ENCODE data around the gene SLC9A3.

The SLC9A3 gene

GRCh38 chr5:459562-460272 is 64.5 kb downstream of the SLC9A3 start:
- no peak for DNase-seq (ENCODE audit: low read depth in 2 of 2)

- DNase-seq (ENCODE audit: low read depth in 2 of 2) = no peak
Observed at GRCh38 chr5:458547-459353, 65.5 kb downstream of the SLC9A3 start.

- DNase-seq (ENCODE audit: low read depth in 2 of 2) = no peak
Observed at GRCh38 chr5:457195-457961, 66.9 kb downstream of the SLC9A3 start.

GRCh38 chr5:456351-457194 is 67.7 kb downstream of the SLC9A3 start:
- DNase-seq (ENCODE audit: low read depth in 2 of 2) = no peak

- no peak for DNase-seq (ENCODE audit: low read depth in 2 of 2)
Observed at GRCh38 chr5:455806-456205, 68.4 kb downstream of the SLC9A3 start.

DNA sequence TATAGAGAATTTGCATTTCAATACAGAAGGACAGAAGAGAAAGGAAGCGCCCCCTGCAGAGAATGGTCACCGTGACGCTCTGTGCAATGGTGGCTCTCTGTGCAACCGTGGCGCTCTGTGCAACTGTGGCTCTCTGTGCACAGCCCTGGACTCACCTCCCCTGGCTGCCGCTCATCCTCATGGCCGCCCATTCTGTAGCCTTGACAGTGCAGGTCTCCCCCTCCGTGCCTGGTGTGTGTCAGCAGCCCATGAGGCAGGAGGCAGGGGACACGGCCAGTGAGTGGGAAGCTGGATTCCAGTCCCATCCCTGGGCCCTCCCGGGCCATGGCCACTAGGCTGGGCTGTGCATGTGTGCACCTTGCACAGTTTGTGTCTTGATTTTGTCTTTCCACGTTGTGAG is 69.3 kb downstream of the SLC9A3 start:
- DNase-seq (ENCODE audit: low read depth in 2 of 2) = no peak

- DNase-seq (ENCODE audit: low read depth in 2 of 2) = no peak
Observed at GRCh38 chr5:453725-454481, 70.3 kb downstream of the SLC9A3 start.

DNA sequence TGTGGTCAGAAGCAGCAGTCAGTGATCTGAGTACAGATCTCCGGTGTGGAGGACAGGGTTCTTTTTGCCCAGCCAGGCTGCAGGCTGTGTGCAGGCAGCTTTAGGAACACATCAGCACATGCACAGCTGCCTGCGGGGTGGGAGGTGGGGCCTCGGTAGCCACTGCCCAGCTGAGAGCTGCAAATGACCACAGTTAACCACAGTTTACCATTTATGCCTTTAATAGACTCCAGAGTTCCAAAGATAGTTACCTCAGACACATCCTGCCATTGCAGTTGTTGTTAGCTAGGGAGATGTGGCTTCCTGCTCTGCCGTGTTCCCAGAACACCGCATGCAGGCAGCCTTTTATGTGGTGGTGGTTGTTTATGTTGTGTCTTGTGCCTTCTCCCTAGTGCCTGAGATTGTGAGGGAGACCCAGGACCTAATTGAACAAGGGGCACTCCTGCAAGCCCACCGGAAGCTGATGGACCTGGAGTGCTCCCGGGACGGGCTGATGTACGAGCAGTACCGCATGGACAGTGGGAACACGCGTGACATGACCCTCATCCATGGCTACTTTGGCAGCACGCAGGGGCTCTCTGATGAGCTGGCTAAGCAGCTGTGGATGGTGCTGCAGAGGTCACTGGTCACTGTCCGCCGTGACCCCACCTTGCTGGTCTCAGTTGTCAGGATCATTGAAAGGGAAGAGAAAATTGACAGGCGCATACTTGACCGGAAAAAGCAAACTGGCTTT is 71.1 kb downstream of the SLC9A3 start:
- DNase-seq (ENCODE audit: low read depth in 2 of 2) = no peak

GRCh38 chr5:451587-452458 is 72.4 kb downstream of the SLC9A3 start:
- DNase-seq (ENCODE audit: low read depth in 2 of 2) = no peak

DNA sequence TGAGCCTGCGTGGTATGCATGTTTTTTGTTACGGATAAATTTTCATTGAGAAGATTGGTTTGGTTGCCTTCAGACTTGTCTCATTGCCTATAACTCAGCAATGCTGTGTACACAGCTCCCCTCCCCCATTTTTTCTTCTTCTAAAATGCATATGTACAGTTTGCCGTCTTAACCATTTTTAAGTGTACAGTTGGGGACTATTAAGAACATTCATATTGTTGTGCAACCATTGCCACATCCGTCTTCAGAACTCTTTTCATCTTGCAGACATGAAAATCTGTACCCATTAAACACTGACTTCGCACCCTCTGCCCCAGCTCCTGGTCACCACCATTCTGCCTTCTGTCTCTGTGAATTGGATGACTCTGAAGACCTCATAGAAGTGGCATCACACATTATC is 75.1 kb downstream of the SLC9A3 start:
- no peak for DNase-seq (ENCODE audit: low read depth in 2 of 2)

GRCh38 chr5:448766-449090 is 75.5 kb downstream of the SLC9A3 start:
- no peak for DNase-seq (ENCODE audit: low read depth in 2 of 2)

DNA sequence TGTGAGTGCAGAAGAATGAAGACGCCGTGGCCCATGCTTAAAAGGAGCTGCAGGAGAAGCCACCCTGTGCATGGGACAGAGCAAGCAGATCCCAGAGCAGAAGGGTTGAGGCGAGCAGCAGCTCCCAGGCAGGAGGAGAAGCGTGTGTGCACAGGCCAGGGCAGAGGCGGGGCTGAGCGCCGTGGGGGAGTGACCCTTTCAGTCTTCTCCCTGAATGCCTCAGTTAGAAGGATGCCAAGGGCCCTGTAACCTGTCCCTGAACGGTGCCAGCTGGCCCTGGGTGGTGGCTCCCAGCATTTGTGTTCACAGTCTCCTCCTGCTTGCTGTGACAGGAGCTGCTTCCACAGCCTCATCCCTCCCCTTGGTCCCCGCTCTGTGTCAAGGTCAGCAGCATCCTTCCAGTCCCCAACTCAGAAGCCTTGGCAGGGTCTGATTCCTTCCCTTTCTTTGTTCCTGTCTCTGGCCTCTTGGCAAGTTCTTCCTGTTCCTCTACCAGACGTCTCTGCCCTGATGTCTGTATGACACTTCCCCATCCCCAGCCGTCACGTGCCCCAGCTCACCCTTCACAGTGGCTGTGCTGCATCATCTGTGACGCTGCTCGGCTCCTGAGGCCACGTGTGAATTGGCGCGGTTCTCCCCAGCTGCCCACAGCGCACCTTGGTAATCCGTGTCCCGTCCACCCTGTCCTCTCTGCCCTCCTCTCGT is 76.0 kb downstream of the SLC9A3 start:
- no peak for DNase-seq (ENCODE audit: low read depth in 2 of 2)

DNA sequence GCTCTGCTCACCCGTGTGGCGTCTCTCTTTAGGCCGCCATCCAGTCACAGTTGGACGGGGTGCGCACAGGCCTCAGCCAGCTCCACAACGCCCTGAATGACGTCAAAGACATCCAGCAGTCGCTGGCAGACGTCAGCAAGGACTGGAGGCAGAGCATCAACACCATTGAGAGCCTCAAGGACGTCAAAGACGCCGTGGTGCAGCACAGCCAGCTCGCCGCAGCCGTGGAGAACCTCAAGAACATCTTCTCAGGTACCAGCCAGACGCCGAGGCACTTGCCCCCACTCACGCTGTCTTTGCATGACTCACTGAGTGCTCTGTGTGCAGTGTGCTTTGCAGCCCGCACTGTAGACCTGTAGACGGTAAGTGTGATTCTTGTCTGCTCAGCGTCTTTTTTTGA is 76.7 kb downstream of the SLC9A3 start:
- no peak for DNase-seq (ENCODE audit: low read depth in 2 of 2)

GRCh38 chr5:446883-447263 is 77.4 kb downstream of the SLC9A3 start:
- no peak for DNase-seq (ENCODE audit: low read depth in 2 of 2)

GRCh38 chr5:446066-446882 is 78.0 kb downstream of the SLC9A3 start:
- no peak for DNase-seq (ENCODE audit: low read depth in 2 of 2)

DNA sequence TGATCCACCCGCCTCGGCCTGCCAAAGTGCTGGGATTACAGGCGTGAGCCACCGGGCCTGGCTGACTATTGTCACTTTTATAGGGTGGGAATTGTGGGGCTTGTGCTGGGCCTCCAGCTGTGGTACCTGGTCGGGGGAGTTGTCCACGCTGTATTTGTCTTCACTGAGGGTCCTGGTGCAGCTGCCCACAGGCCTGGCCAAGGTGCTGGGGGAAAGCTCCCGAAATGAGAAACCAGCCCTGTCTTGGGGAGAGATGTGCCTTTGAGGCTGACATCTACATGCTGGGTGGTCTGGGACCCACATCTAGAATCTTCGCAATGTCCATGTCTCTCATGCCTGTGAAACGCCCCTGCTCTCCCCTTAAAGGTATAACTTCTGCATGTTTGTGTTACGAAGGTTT is 78.7 kb downstream of the SLC9A3 start:
- no peak for DNase-seq (ENCODE audit: low read depth in 2 of 2)

GRCh38 chr5:444226-444625 is 80.0 kb downstream of the SLC9A3 start:
- no peak for DNase-seq (ENCODE audit: low read depth in 2 of 2)
